HepG2 (cell line): ENCODE measurements around the gene CSNK1D. TPM values are rescaled to one million over a fixed set of nuclear protein-coding genes. Genes with fewer than 3 reads are reported as not detected.

Source experiments
- BHLHE40 ChIP-seq: IDR thresholded peaks from 2 replicates; pipeline ENCODE4 v1.6.1; 2011; ENCODE audit warnings: low read length, improper control_type of control experiment
- GTF3A ChIP-seq: sonication (generic); formaldehyde crosslinking; conservative IDR thresholded peaks from 2 replicates; pipeline ENCODE4 v1.4.0; 2020; ENCODE audit warnings: mild to moderate bottlenecking, missing genetic modification reagents
- HNF4A ChIP-seq: sonication (generic); formaldehyde crosslinking; IDR thresholded peaks from 2 replicates; pipeline ENCODE4 v1.4.0; 2020; ENCODE audit warnings: missing genetic modification reagents
- KDM4B ChIP-seq: sonication (generic); formaldehyde crosslinking; IDR thresholded peaks from 2 replicates; pipeline ENCODE4 v1.4.0; 2020; ENCODE audit warnings: missing genetic modification reagents
- LCORL ChIP-seq, 2 experiments: fragments of 450-650 bp in 1 of 2; sonication (generic) in 1 of 2; formaldehyde crosslinking in 1 of 2; IDR thresholded peaks; 2 replicates each; pipeline versions ENCODE4 v1.5.0 to v1.6.1; 2017 to 2020; ENCODE audit warnings: antibody characterized with exemption in 1 of 2, missing genetic modification reagents in 1 of 2
- MAFK ChIP-seq, 2 experiments: IDR thresholded peaks in 1 of 2; conservative IDR thresholded peaks in 1 of 2; 2 replicates each; pipeline ENCODE4 v1.6.1; 2011; ENCODE audit warnings: improper control_type of control experiment in 2 of 2, low read length in 2 of 2
- MAX ChIP-seq: IDR thresholded peaks from 2 replicates; pipeline ENCODE4 v1.6.1; 2012; ENCODE audit warnings: inconsistent platforms
- MXI1 ChIP-seq: IDR thresholded peaks from 3 replicates; pipeline ENCODE4 v1.6.1; 2012; ENCODE audit warnings: low read depth, low read length, inconsistent platforms, borderline replicate concordance
- MZF1 ChIP-seq: sonication (generic); formaldehyde crosslinking; IDR thresholded peaks from 2 replicates; pipeline ENCODE4 v1.8.1; 2023; ENCODE audit warnings: mild to moderate bottlenecking, missing genetic modification reagents, borderline replicate concordance
- RNF219 ChIP-seq: sonication (generic); formaldehyde crosslinking; IDR thresholded peaks from 2 replicates; pipeline ENCODE4 v1.5.0; 2020; ENCODE audit warnings: mild to moderate bottlenecking, missing genetic modification reagents
- SALL1 ChIP-seq: sonication (generic); formaldehyde crosslinking; IDR thresholded peaks from 2 replicates; pipeline ENCODE4 v1.8.0; 2022; ENCODE audit warnings: mild to moderate bottlenecking, missing genetic modification reagents
- TAF1 ChIP-seq: sonication (generic); formaldehyde crosslinking; IDR thresholded peaks from 2 replicates; pipeline ENCODE4 v1.4.0; 2020; ENCODE audit warnings: missing genetic modification reagents
- TSC22D2 ChIP-seq: sonication (generic); formaldehyde crosslinking; IDR thresholded peaks from 2 replicates; pipeline ENCODE4 v1.5.1; 2020; ENCODE audit warnings: missing genetic modification reagents, mild to moderate bottlenecking, borderline replicate concordance
- XRCC5 ChIP-seq: fragments of 200-400 bp; formaldehyde crosslinking; optimal IDR thresholded peaks from 2 replicates; pipeline ENCODE3; 2017; ENCODE audit warnings: mild to moderate bottlenecking, low read length
- ZBTB25 ChIP-seq: IDR thresholded peaks from 2 replicates; pipeline ENCODE4 v1.6.1; 2018; ENCODE audit warnings: missing genetic modification reagents
- ZBTB43 ChIP-seq: sonication (generic); formaldehyde crosslinking; conservative IDR thresholded peaks from 2 replicates; pipeline ENCODE4 v1.4.0; 2020; ENCODE audit warnings: missing genetic modification reagents
- ZNF143 ChIP-seq: sonication (generic); formaldehyde crosslinking; IDR thresholded peaks from 2 replicates; pipeline ENCODE4 v1.4.0; 2020; ENCODE audit warnings: missing genetic modification reagents
- ZNF224 ChIP-seq: sonication (generic); formaldehyde crosslinking; IDR thresholded peaks from 2 replicates; pipeline ENCODE4 v1.5.0; 2020; ENCODE audit warnings: mild to moderate bottlenecking, missing genetic modification reagents
- ZNF543 ChIP-seq: sonication (generic); formaldehyde crosslinking; IDR thresholded peaks from 2 replicates; pipeline ENCODE4 v1.4.0; 2020; ENCODE audit warnings: mild to moderate bottlenecking, missing genetic modification reagents
- ZNF547 ChIP-seq: sonication (generic); formaldehyde crosslinking; IDR thresholded peaks from 2 replicates; pipeline ENCODE4 v1.5.1; 2020; ENCODE audit warnings: mild to moderate bottlenecking, missing genetic modification reagents
- ZNF629 ChIP-seq: sonication (generic); formaldehyde crosslinking; conservative IDR thresholded peaks from 2 replicates; pipeline ENCODE4 v1.5.0; 2020; ENCODE audit warnings: missing genetic modification reagents
- ZNF784 ChIP-seq: sonication (generic); formaldehyde crosslinking; IDR thresholded peaks from 2 replicates; pipeline ENCODE4 v1.5.1; 2020; ENCODE audit warnings: missing genetic modification reagents, mild to moderate bottlenecking, borderline replicate concordance
- ZNF878 ChIP-seq: sonication (generic); formaldehyde crosslinking; IDR thresholded peaks from 2 replicates; pipeline ENCODE4 v1.8.1; 2023; ENCODE audit warnings: mild to moderate bottlenecking, missing genetic modification reagents, moderate library complexity
- polyA plus RNA-seq, 8 experiments: library from polyadenylated mRNA; depleted of rRNA in 3 of 8; stranded (reverse) in 7 of 8; unstranded in 1 of 8; fragments of >200 nt; fragmentation: Illumina TruSeq in 4 of 8; extraction: Trizol in 4 of 8; gene quantifications; 2 replicates each; pipeline versions ENCODE4 v1.2.1 to v1.2.3, GENCODE V29; 2011 to 2016; ENCODE audit warnings: low read depth in 4 of 8, missing spikeins in 1 of 8, mixed read lengths in 1 of 8; ENCODE audit not compliant: insufficient read depth in 1 of 8
- total RNA-seq, 5 experiments: library from RNA; depleted of rRNA; stranded (reverse); fragments of >200 nt; fragmentation: Illumina TruSeq; extraction: Trizol; gene quantifications; 2 replicates each; pipeline ENCODE4 v1.2.3, GENCODE V29; 2016; ENCODE audit warnings: low read depth in 1 of 5

The CSNK1D gene
- total and polyA plus RNA-seq, 2 of the 13 experiments (the other 11 are each of a cell fraction or from before 2014, with no cell fraction given): 31.5 to 128 TPM

GRCh38 chr17:82287868-82288801, 14.6 kb upstream of the CSNK1D start (continued):
- TF ChIP-seq KDM4B (CRISPR knock-in tag) (peak; percentile 96; the same call in 1 of the 2 replicates), MAFK (conservative IDR thresholded peaks at IDR 0.05 in 1 of 2, IDR thresholded peaks at IDR 0.05 in 1 of 2; ENCODE audit: low read length in 2 of 2) (no peak), MZF1 (CRISPR knock-in tag) (no peak; the same call in 1 of the 2 replicates), ZNF543 (CRISPR knock-in tag) (peak; percentile 75; the same call in 1 of the 2 replicates), XRCC5 (no peak), SALL1 (CRISPR knock-in tag) (peak; percentile 100), GTF3A (CRISPR knock-in tag) (no peak), BHLHE40 (peak; percentile 100), ZBTB25 (CRISPR knock-in tag) (no peak; the same call in none of the 2 replicates), RNF219 (CRISPR knock-in tag) (0 out of 2 replicates have a peak, but pooled peaks have one; percentile 64), HNF4A (peak; percentile 70; the same call in 1 of the 2 replicates), MXI1 (peak; percentile 86; the same call in 2 of the 3 replicates), TSC22D2 (CRISPR knock-in tag) (no peak), ZNF784 (CRISPR knock-in tag) (no peak), ZNF143 (CRISPR knock-in tag) (peak; percentile 16; the same call in 1 of the 2 replicates), ZNF224 (no peak; the same call in 1 of the 2 replicates), ZBTB43 (0 out of 2 replicates have a peak, but pooled peaks have one; percentile 57), ZNF629 (CRISPR knock-in tag) (peak; percentile 8; the same call in 1 of the 2 replicates), LCORL (IDR thresholded peaks at IDR 0.05) (no peak), LCORL (CRISPR knock-in tag; IDR thresholded peaks at IDR 0.05) (peak; percentile 97), ZNF547 (CRISPR knock-in tag) (no peak; the same call in 1 of the 2 replicates), TAF1 (CRISPR knock-in tag) (peak; percentile 63), MAX (peak; percentile 99), ZNF878 (CRISPR knock-in tag) (peak; percentile 98)
